H1 (cell line): ENCODE data around the gene OOSP4A. TPM values are rescaled to one million over a fixed set of nuclear protein-coding genes. Genes with fewer than 3 reads are reported as not detected.

ENCODE experiments used
- CTCF ChIA-PET: fragments of 300-600 bp; sonication (Branson Sonifier 250); formaldehyde crosslinking; loops from one replicate; lab custom pipeline; 2021; ENCODE audit not compliant: partially characterized antibody; lab: Charles Lee
- POLR2A ChIA-PET: fragments of 300-600 bp; sonication (Branson Sonifier 250); formaldehyde crosslinking; loops from one replicate; lab custom pipeline; 2021; ENCODE audit warnings: inconsistent platforms; ENCODE audit not compliant: partially characterized antibody; lab: Charles Lee
- DNase-seq, 2 experiments: peaks; one replicate each; pipeline versions ENCODE4 v3.0.0 to v3.0.0-alpha.2; 2010 to 2022; ENCODE audit warnings: low spot score in 2 of 2, low read depth in 1 of 2, mixed read lengths in 1 of 2
- FAIRE-seq: peaks from 2 replicates; lab custom pipeline; 2011; peaks lifted over from hg19 to GRCh38; lab: Jason Lieb, UNC
- H2AFZ ChIP-seq: 2 replicates; pipeline ENCODE4 v1.8.1; 2012; ENCODE audit warnings: low read length, inconsistent platforms
- H2AK5ac ChIP-seq: 2 replicates; pipeline ENCODE4 v1.6.1; 2013; ENCODE audit warnings: low read depth, low read length
- H2BK120ac ChIP-seq: replicated peaks from 2 replicates; pipeline ENCODE3; 2013; ENCODE audit warnings: low read depth, low read length, inconsistent platforms
- H2BK12ac ChIP-seq: 2 replicates; pipeline ENCODE4 v1.6.1; 2013; ENCODE audit warnings: low read depth, low read length
- H2BK15ac ChIP-seq: 2 replicates; pipeline ENCODE4 v1.6.1; 2013; ENCODE audit warnings: low read length
- H2BK20ac ChIP-seq: 2 replicates; pipeline ENCODE4 v1.6.1; 2013; ENCODE audit warnings: low read length
- H2BK5ac ChIP-seq: 2 replicates; pipeline ENCODE4 v1.6.1; 2013; ENCODE audit warnings: low read depth, low read length
- H3K14ac ChIP-seq: 2 replicates; pipeline ENCODE4 v1.6.1; 2013; ENCODE audit warnings: inconsistent platforms; ENCODE audit not compliant: insufficient read length
- H3K18ac ChIP-seq: 2 replicates; pipeline ENCODE4 v1.6.1; 2013; ENCODE audit warnings: low read length; ENCODE audit errors: extremely low read depth
- H3K23ac ChIP-seq: 2 replicates; pipeline ENCODE4 v1.6.1; 2013; ENCODE audit warnings: inconsistent platforms; ENCODE audit not compliant: insufficient read length
- H3K23me2 ChIP-seq: 2 replicates; pipeline ENCODE4 v1.6.1; 2013; ENCODE audit warnings: low read depth, low read length
- H3K27ac ChIP-seq: 2 replicates; pipeline ENCODE4 v1.6.1; 2011; ENCODE audit warnings: low read depth, low read length, inconsistent platforms
- H3K27me3 ChIP-seq, 4 experiments: replicated peaks in 1 of 4; 1 replicate in 1 of 4; 2 replicates in 3 of 4; pipeline versions ENCODE4 v1.6.1 to v1.8.1; 2011 to 2013; ENCODE audit warnings: low read length in 3 of 4, mild to moderate bottlenecking in 3 of 4, inconsistent platforms in 2 of 4, mixed read lengths in 2 of 4, moderate library complexity in 1 of 4; ENCODE audit not compliant: control insufficient read depth in 3 of 4, insufficient read depth in 3 of 4; ENCODE audit errors: extremely low read depth in 1 of 4
- H3K36me3 ChIP-seq, 4 experiments: 2 replicates each; pipeline versions ENCODE4 v1.6.1 to v1.8.1; 2011 to 2013; ENCODE audit warnings: mild to moderate bottlenecking in 4 of 4, low read length in 3 of 4, moderate library complexity in 2 of 4, control low read depth in 1 of 4, inconsistent platforms in 1 of 4; ENCODE audit not compliant: insufficient read depth in 4 of 4, control insufficient read depth in 2 of 4
- H3K4ac ChIP-seq: replicated peaks from 2 replicates; pipeline ENCODE3; 2013; ENCODE audit warnings: low read length, low read depth, mixed read lengths, inconsistent platforms; ENCODE audit not compliant: insufficient read length
- H3K4me1 ChIP-seq, 4 experiments: replicated peaks in 1 of 4; 1 replicate in 1 of 4; 2 replicates in 3 of 4; pipeline versions ENCODE4 v1.6.1 to v1.8.1; 2011 to 2013; ENCODE audit warnings: low read length in 3 of 4, inconsistent platforms in 2 of 4, mixed read lengths in 1 of 4; ENCODE audit not compliant: insufficient read depth in 4 of 4, control insufficient read depth in 3 of 4
- H3K4me2 ChIP-seq, 2 experiments: 2 replicates each; pipeline versions ENCODE4 v1.6.1 to v1.8.1; 2011 to 2013; ENCODE audit warnings: low read depth in 2 of 2, low read length in 2 of 2, control low read depth in 1 of 2, inconsistent platforms in 1 of 2, mild to moderate bottlenecking in 1 of 2; ENCODE audit not compliant: insufficient read depth in 1 of 2
- H3K4me3 ChIP-seq, 4 experiments: fragments of 200-600, 300-600 bp in 1 of 4; sonication (generic), shearing (Covaris generic), sonication (Bioruptor Twin) in 1 of 4; 2 replicates each; pipeline versions ENCODE4 v1.5.1 to v1.8.1; 2011 to 2016; ENCODE audit warnings: low read length in 4 of 4, low read depth in 3 of 4, control low read depth in 2 of 4, inconsistent platforms in 2 of 4, mild to moderate bottlenecking in 2 of 4, mixed read lengths in 1 of 4, moderate library complexity in 1 of 4; ENCODE audit not compliant: insufficient read depth in 2 of 4; ENCODE audit errors: extremely low read depth in 1 of 4
- H3K56ac ChIP-seq: replicated peaks from 2 replicates; pipeline ENCODE3; 2013; ENCODE audit warnings: low read depth, mild to moderate bottlenecking, mixed read lengths, low read length, inconsistent platforms; ENCODE audit not compliant: insufficient read length
- H3K79me1 ChIP-seq: 2 replicates; pipeline ENCODE4 v1.6.1; 2013; ENCODE audit warnings: low read depth, low read length, control low read depth
- H3K79me2 ChIP-seq, 2 experiments: 2 replicates each; pipeline versions ENCODE4 v1.6.1 to v1.8.1; 2012 to 2013; ENCODE audit warnings: low read length in 2 of 2, mild to moderate bottlenecking in 2 of 2, inconsistent platforms in 1 of 2; ENCODE audit not compliant: insufficient read depth in 2 of 2, control insufficient read depth in 1 of 2
- H3K9ac ChIP-seq, 4 experiments: replicated peaks in 1 of 4; 1 replicate in 1 of 4; 2 replicates in 3 of 4; pipeline versions ENCODE4 v1.6.1 to v1.8.1; 2011 to 2013; ENCODE audit warnings: low read depth in 3 of 4, low read length in 3 of 4, control low read depth in 2 of 4, mild to moderate bottlenecking in 2 of 4, moderate library complexity in 2 of 4, inconsistent platforms in 1 of 4; ENCODE audit errors: extremely low read depth in 1 of 4
- H3K9me3 ChIP-seq, 2 experiments: 2 replicates each; pipeline versions ENCODE4 v1.6.1 to v1.8.1; 2012 to 2013; ENCODE audit warnings: mild to moderate bottlenecking in 2 of 2, moderate library complexity in 2 of 2, control low read depth in 1 of 2, inconsistent platforms in 1 of 2, low read depth in 1 of 2, low read length in 1 of 2, mixed read lengths in 1 of 2; ENCODE audit not compliant: insufficient read depth in 2 of 2
- H4K20me1 ChIP-seq, 2 experiments: replicated peaks in 1 of 2; 2 replicates each; pipeline versions ENCODE3 to v1.8.1; 2011 to 2013; ENCODE audit warnings: inconsistent platforms in 2 of 2, low read length in 2 of 2, mild to moderate bottlenecking in 1 of 2; ENCODE audit not compliant: insufficient read depth in 2 of 2, control insufficient read depth in 1 of 2
- H4K5ac ChIP-seq: 2 replicates; pipeline ENCODE4 v1.6.1; 2013; ENCODE audit warnings: low read length, low read depth, mixed read lengths, inconsistent platforms; ENCODE audit not compliant: insufficient read length
- H4K8ac ChIP-seq: 2 replicates; pipeline ENCODE4 v1.8.0; 2013; ENCODE audit warnings: mild to moderate bottlenecking, moderate library complexity, low read length, inconsistent platforms; ENCODE audit not compliant: insufficient read depth; ENCODE audit errors: extremely low read depth
- H4K91ac ChIP-seq: replicated peaks from 2 replicates; pipeline ENCODE3; 2013; ENCODE audit warnings: low read length, mixed read lengths, inconsistent platforms; ENCODE audit not compliant: insufficient read length
- CBX8 ChIP-seq: fragments of 300-800, 300-1000 bp; sonication (generic); IDR thresholded peaks from 2 replicates; pipeline ENCODE4 v1.7.1; 2016; ENCODE audit warnings: low read depth, low read length, borderline replicate concordance
- POLR2A ChIP-seq, 2 experiments: IDR thresholded peaks; 1 replicate in 1 of 2; 2 replicates in 1 of 2; pipeline ENCODE4 v1.6.1; 2011; ENCODE audit warnings: low read depth in 2 of 2, low read length in 2 of 2, mild to moderate bottlenecking in 2 of 2; ENCODE audit errors: control extremely low read depth in 1 of 2
- RNF2 ChIP-seq: fragments of 200-900, 300-1000 bp; sonication (generic); IDR thresholded peaks from 2 replicates; pipeline ENCODE4 v1.7.1; 2016; ENCODE audit warnings: borderline replicate concordance, low read depth, mild to moderate bottlenecking, antibody characterized with exemption, low read length; ENCODE audit not compliant: poor library complexity, severe bottlenecking; ENCODE audit errors: missing control alignments
- RXRA ChIP-seq: IDR thresholded peaks from 2 replicates; pipeline ENCODE4 v1.6.1; 2011; ENCODE audit warnings: low read depth, mild to moderate bottlenecking, low read length, moderate library complexity; ENCODE audit not compliant: insufficient read depth
- TEAD4 ChIP-seq: IDR thresholded peaks from 2 replicates; pipeline ENCODE4 v1.6.1; 2012; ENCODE audit warnings: low read depth, low read length, inconsistent platforms, mixed read lengths
- WGBS, 2 experiments: shearing (Covaris generic) in 1 of 2; methylation state at CpG; one replicate each; pipeline versions ENCODE4 v1.1.6 to v1.1.7; 2013 to 2015; ENCODE audit warnings: low lambda C conversion rate in 2 of 2, mixed read lengths in 2 of 2, inconsistent platforms in 1 of 2, low coverage in 1 of 2, missing lambda C conversion rate in 1 of 2; ENCODE audit not compliant: insufficient replicate concordance in 2 of 2, insufficient coverage in 1 of 2, insufficient read length in 1 of 2; ENCODE audit errors: extremely low coverage in 1 of 2, missing lambda C conversion rate in 1 of 2; 5-methylcytosine and 5-hydroxymethylcytosine counted together
- polyA plus RNA-seq, 7 experiments: library from polyadenylated mRNA; depleted of rRNA in 3 of 7; stranded (reverse) in 5 of 7; unstranded in 2 of 7; fragments of >200 nt in 5 of 7; fragments of 200-250 nt in 2 of 7; gene quantifications; 1 replicate in 5 of 7; 2 replicates in 1 of 7; 4 replicates in 1 of 7; pipeline versions ENCODE4 v1.2.1 to v1.2.3, GENCODE V29; 2011 to 2013; ENCODE audit warnings: missing spikeins in 2 of 7, mixed read lengths in 2 of 7
- total RNA-seq: library from RNA; stranded (reverse); fragmentation: NEBNext Ultra II Directional; extraction: Animal tissue kit (Norgen Biotek cat#: 25700); gene quantifications from 2 replicates; pipeline ENCODE4 v1.2.1, GENCODE V29; 2021

Gene OOSP4A
- total and polyA plus RNA-seq, 2 of the 8 experiments (the other 6 are each of a cell fraction or from before 2014, with no cell fraction given) = not detected

- POLR2A ChIA-PET = no interaction called here
- 89 to 100% methylated on average over 1 to 2 of the region's 3 CpGs for WGBS, 2 experiments
- CTCF ChIA-PET = interaction anchor here (0.6 kb wide), 1 partner anchor 14 kb away, joined by 4 read pairs; no protein-coding TSS in a partner anchor
These were observed 19.7 kb upstream of the OOSP4A start for GRCh38 chr11:59943997-59944714.

More at GRCh38 chr11:59943997-59944714, 19.7 kb upstream of the OOSP4A start:
- H2BK15ac ChIP-seq = no peak overlapping the region
- H3K9ac ChIP-seq = no peak overlapping the region
- H3K36me3 ChIP-seq = no peaks in the 10 kb centered on the region
- H4K91ac ChIP-seq = no peak overlapping the region
- H3K14ac ChIP-seq = no peak overlapping the region
- H4K5ac ChIP-seq = no peak overlapping the region
- H2BK20ac ChIP-seq = no peak overlapping the region
- H4K8ac ChIP-seq = no peak overlapping the region
- H3K4ac ChIP-seq = no peak overlapping the region
- H2BK12ac ChIP-seq = no peak overlapping the region
- H3K79me2 ChIP-seq = no peaks in the 10 kb centered on the region
- H3K4me3 ChIP-seq = no peak overlapping the region
- H2BK5ac ChIP-seq = no peak overlapping the region
- no peak overlapping the region for H2AK5ac ChIP-seq
- H3K27ac ChIP-seq = no peak overlapping the region
- no peak overlapping the region for H3K4me2 ChIP-seq
- H2AFZ ChIP-seq = no peak overlapping the region
- no peak overlapping the region for H3K23ac ChIP-seq
- H3K23me2 ChIP-seq = no peaks in the 10 kb centered on the region
- H3K18ac ChIP-seq = no peak overlapping the region
- H3K9me3 ChIP-seq = no peaks in the 10 kb centered on the region
- H3K27me3 ChIP-seq = no peaks in the 10 kb centered on the region
- H3K4me1 ChIP-seq = no peaks in the 10 kb centered on the region
- H4K20me1 ChIP-seq = no peaks in the 10 kb centered on the region
- DNase-seq (peak in 1 of 2 experiments; percentile 5), FAIRE-seq (no peak)
- TF ChIP-seq POLR2A (IDR thresholded peaks at IDR 0.05; ENCODE audit: control extremely low read depth in 1 of 2, low read depth in 2 of 2, low read length in 2 of 2) (no peak), CBX8 (no peak), RNF2 (no peak), RXRA (no peak), TEAD4 (peak; percentile 32; the same call in 1 of the 2 replicates)
- no peak overlapping the region for H3K56ac ChIP-seq
- H2BK120ac ChIP-seq = no peak overlapping the region
- no peaks in the 10 kb centered on the region for H3K79me1 ChIP-seq
